ENCODE results near the gene CYTH1.

- TF ChIP-seq YY1 (IDR thresholded peaks at IDR 0.05; ENCODE audit: low read depth) (no peak), EP300 (IDR thresholded peaks at IDR 0.05; ENCODE audit: borderline replicate concordance) (no peak), RAD21 (IDR thresholded peaks at IDR 0.05; ENCODE audit: low read depth) (no peak)
Observed at GRCh38 chr17:78784352-78784751, 2.3 kb upstream of the CYTH1 start.

Measured in Ishikawa (cell line).